GM18519 (cell line): ENCODE measurements around the gene SBF2.

Experiments
- ATAC-seq: cut with Tn5 transposase; IDR thresholded peaks from one replicate; pipeline ENCODE4 v1.9.1; 2021; ENCODE audit warnings: mild to moderate bottlenecking, moderate library complexity; ENCODE audit not compliant: unreplicated experiment, low FRiP score

Gene SBF2

GRCh38 chr11:10293423-10294289, at the start of gene SBF2:
TSS of gene SBF2 (minus strand) at chr11:10294219. CDS start at chr11:10294069, 150 bp downstream.
- no peak for ATAC-seq

GRCh38 chr11:10338287-10338686, 44.3 kb upstream of the SBF2 start:
- ATAC-seq = no peak

- ATAC-seq = no peak
Observed at GRCh38 chr11:10333490-10333889, 39.5 kb upstream of the SBF2 start.

- no peak for ATAC-seq
Observed at GRCh38 chr11:10331548-10332289, 37.7 kb upstream of the SBF2 start.

GRCh38 chr11:10329935-10330334, 35.9 kb upstream of the SBF2 start:
- ATAC-seq = no peak

GRCh38 chr11:10329356-10329755, 35.3 kb upstream of the SBF2 start:
- no peak for ATAC-seq

GRCh38 chr11:10328314-10329098, 34.5 kb upstream of the SBF2 start:
- ATAC-seq = no peak

- no peak for ATAC-seq
Observed at GRCh38 chr11:10327254-10327653, 33.2 kb upstream of the SBF2 start.

- ATAC-seq = no peak
Observed at GRCh38 chr11:10326012-10326964, 32.3 kb upstream of the SBF2 start.

GRCh38 chr11:10325277-10326011, 31.4 kb upstream of the SBF2 start:
- ATAC-seq = no peak

GRCh38 chr11:10324474-10324873, 30.5 kb upstream of the SBF2 start:
- no peak for ATAC-seq

- ATAC-seq = no peak
Observed at GRCh38 chr11:10323793-10324170, 29.8 kb upstream of the SBF2 start.

GRCh38 chr11:10322830-10323792, 29.1 kb upstream of the SBF2 start:
- ATAC-seq = no peak

GRCh38 chr11:10322401-10322800, 28.4 kb upstream of the SBF2 start:
- ATAC-seq = no peak

GRCh38 chr11:10320736-10321465, 26.9 kb upstream of the SBF2 start:
- no peak for ATAC-seq

- ATAC-seq = no peak
Observed at GRCh38 chr11:10319702-10320558, 25.9 kb upstream of the SBF2 start.

GRCh38 chr11:10318527-10318802, 24.4 kb upstream of the SBF2 start:
- ATAC-seq = no peak
